ENCODE results near the gene NDUFS6. TPM values are rescaled to one million over a fixed set of nuclear protein-coding genes. Genes with fewer than 3 reads are reported as not detected.

Gene NDUFS6
- total RNA-seq, 3 donors from 2014 or later = 38.7 to 43.5 (median 39.3) TPM

- Histone ChIP-seq H3K9me3 (no peaks in the 10 kb centered on the region), H3K36me3 (ENCODE audit: low read depth) (no peaks in the 10 kb centered on the region), H3K4me3 (no peak overlapping the region), H3K4me1 (ENCODE audit: low read depth) (no peaks in the 10 kb centered on the region)
- no peak for DNase-seq
- no peak for TF ChIP-seq CTCF (IDR thresholded peaks at IDR 0.05)
- intact Hi-C loops (cut with DNase I, micrococcal nuclease) = no loop called here
- no peak for ATAC-seq
Measured at GRCh38 chr5:1771149-1772065, 29.8 kb upstream of the NDUFS6 start.

GRCh38 chr5:1772634-1773033 lies 28.6 kb upstream of the NDUFS6 start:
- DNase-seq = no peak
- intact Hi-C loops (cut with DNase I, micrococcal nuclease) = no loop called here
- no peak for ATAC-seq
- Histone ChIP-seq H3K9me3 (no peaks in the 10 kb centered on the region), H3K4me3 (no peak overlapping the region), H3K36me3 (ENCODE audit: low read depth) (no peaks in the 10 kb centered on the region), H3K4me1 (ENCODE audit: low read depth) (no peaks in the 10 kb centered on the region)
- no peak for TF ChIP-seq CTCF (IDR thresholded peaks at IDR 0.05)

GRCh38 chr5:1776831-1777230 lies 24.4 kb upstream of the NDUFS6 start:
- Histone ChIP-seq H3K4me1 (ENCODE audit: low read depth) (no peaks in the 10 kb centered on the region), H3K4me3 (no peak overlapping the region), H3K9me3 (no peaks in the 10 kb centered on the region), H3K36me3 (ENCODE audit: low read depth) (no peaks in the 10 kb centered on the region)
- no peak for DNase-seq
- ATAC-seq = no peak
- intact Hi-C loops (cut with DNase I, micrococcal nuclease) = no loop called here
- no peak for TF ChIP-seq CTCF (IDR thresholded peaks at IDR 0.05)

GRCh38 chr5:1777281-1778137 lies 23.7 kb upstream of the NDUFS6 start:
- Histone ChIP-seq H3K4me1 (ENCODE audit: low read depth) (no peaks in the 10 kb centered on the region), H3K9me3 (no peaks in the 10 kb centered on the region), H3K36me3 (ENCODE audit: low read depth) (no peaks in the 10 kb centered on the region), H3K4me3 (no peak overlapping the region)
- no peak for DNase-seq
- no peak for ATAC-seq
- no peak for TF ChIP-seq CTCF (IDR thresholded peaks at IDR 0.05)
- intact Hi-C loops (cut with DNase I, micrococcal nuclease) = no loop called here

- no peaks in the 10 kb centered on the region for H3K36me3 ChIP-seq (ENCODE audit: low read depth)
- DNase-seq (no peak), ATAC-seq (no peak)
- H3K4me3 ChIP-seq = no peak overlapping the region
- intact Hi-C loops (cut with DNase I, micrococcal nuclease) = no loop called here
- no peak for TF ChIP-seq CTCF (IDR thresholded peaks at IDR 0.05)
- H3K9me3 ChIP-seq = no peaks in the 10 kb centered on the region
- no peaks in the 10 kb centered on the region for H3K4me1 ChIP-seq (ENCODE audit: low read depth)
Measured at GRCh38 chr5:1778138-1779020, 22.8 kb upstream of the NDUFS6 start.
